Parathyroid adenoma (tissue), 2 donors: ENCODE results near the gene RIPK4.
"Not testable (repeated sequence)": the region's sequence is repeated elsewhere in the genome, so short reads cannot be mapped to it uniquely, and the experiment has no call there.

Experiments
- H2AFZ ChIP-seq: fragments of 300-600 bp; sonication (generic); one replicate; pipeline ENCODE4 v1.7.0; 2017; ENCODE audit warnings: antibody characterized with exemption, mild to moderate bottlenecking
- H3K27ac ChIP-seq: fragments of 300-600 bp; sonication (generic); one replicate; pipeline ENCODE4 v1.7.0; 2017
- H3K27me3 ChIP-seq: fragments of 300-600 bp; sonication (generic); one replicate; pipeline ENCODE4 v1.7.0; 2017; ENCODE audit warnings: low read length; ENCODE audit not compliant: control insufficient read depth, insufficient read depth
- H3K36me3 ChIP-seq: fragments of 300-600 bp; sonication (generic); one replicate; pipeline ENCODE4 v1.7.0; 2017; ENCODE audit warnings: low read length; ENCODE audit not compliant: control insufficient read depth, insufficient read depth
- H3K4me1 ChIP-seq: fragments of 300-600 bp; sonication (generic); one replicate; pipeline ENCODE4 v1.7.0; 2017; ENCODE audit warnings: control low read depth
- H3K4me2 ChIP-seq: fragments of 300-600 bp; sonication (generic); one replicate; pipeline ENCODE4 v1.7.0; 2017; ENCODE audit warnings: low read length
- H3K4me3 ChIP-seq: fragments of 300-600 bp; sonication (generic); one replicate; pipeline ENCODE4 v1.7.0; 2017; ENCODE audit warnings: low read depth, low read length
- H3K79me2 ChIP-seq: fragments of 300-600 bp; sonication (generic); one replicate; pipeline ENCODE4 v1.7.0; 2017; ENCODE audit warnings: control low read depth
- H3K9ac ChIP-seq: fragments of 300-600 bp; sonication (generic); one replicate; pipeline ENCODE4 v1.7.0; 2017; ENCODE audit warnings: mild to moderate bottlenecking
- H3K9me3 ChIP-seq: fragments of 300-600 bp; sonication (generic); one replicate; pipeline ENCODE4 v1.7.0; 2017; ENCODE audit warnings: low read length; ENCODE audit not compliant: control insufficient read depth
- TF ChIP-seq, protein P1 (sequence below): fragments of 300-600 bp; sonication (generic); IDR thresholded peaks from one replicate; pipeline ENCODE4 v1.7.0; 2017; ENCODE audit warnings: antibody characterized with exemption, mild to moderate bottlenecking
- donor health status: primary hyperparathyroidism.

RIPK4 gene

DNA sequence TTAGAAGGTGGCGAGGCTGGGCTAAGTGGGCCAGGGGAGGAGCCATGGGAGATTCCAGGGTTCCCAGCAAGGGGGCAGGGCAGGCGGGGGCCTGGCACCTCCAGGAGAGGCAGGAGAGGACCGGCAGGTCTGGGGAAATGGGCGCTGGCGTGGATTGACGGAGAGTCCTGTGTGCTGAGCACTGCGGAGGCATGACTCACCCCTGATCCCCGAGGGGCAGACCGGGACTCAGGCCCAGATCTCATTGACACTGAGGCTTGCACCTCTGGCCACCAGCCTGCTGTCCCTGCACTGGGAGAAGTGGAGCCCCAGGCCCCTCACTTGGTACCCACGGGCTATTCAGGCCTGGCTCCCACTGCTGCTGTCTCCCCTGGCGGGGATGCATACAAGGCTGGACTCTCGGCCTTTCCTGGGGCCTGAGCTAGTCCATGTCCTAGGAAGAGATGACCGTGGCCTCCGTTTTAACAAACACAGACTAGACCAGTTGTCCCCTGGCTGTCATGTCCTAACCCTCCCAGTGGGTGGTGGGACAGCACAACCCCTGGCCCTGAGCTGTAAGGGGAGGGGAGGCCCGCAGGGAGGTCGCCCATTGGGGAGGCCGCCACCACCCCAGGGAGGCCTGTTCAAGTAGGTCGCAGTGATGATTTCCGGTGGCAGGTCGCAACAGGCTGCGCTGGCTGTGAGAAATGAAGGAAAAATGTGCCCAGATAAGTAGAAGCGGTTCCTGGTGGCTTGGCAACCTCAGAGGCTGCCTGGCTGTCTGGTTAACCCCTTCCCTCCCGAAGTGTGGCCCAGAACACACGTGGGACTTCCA, 39.7 kb downstream of the RIPK4 start:
- Histone ChIP-seq H3K27me3 (no peaks in the 10 kb centered on the region), H3K79me2 (no peaks in the 10 kb centered on the region), H3K27ac (no peak overlapping the region), H3K4me2 (no peak overlapping the region), H3K9ac (no peak overlapping the region), H3K4me1 (no peaks in the 10 kb centered on the region), H3K36me3 (no peaks in the 10 kb centered on the region), H2AFZ (no peak overlapping the region), H3K9me3 (no peaks in the 10 kb centered on the region), H3K4me3 (no peak overlapping the region)
- TF ChIP-seq, protein P1, sequence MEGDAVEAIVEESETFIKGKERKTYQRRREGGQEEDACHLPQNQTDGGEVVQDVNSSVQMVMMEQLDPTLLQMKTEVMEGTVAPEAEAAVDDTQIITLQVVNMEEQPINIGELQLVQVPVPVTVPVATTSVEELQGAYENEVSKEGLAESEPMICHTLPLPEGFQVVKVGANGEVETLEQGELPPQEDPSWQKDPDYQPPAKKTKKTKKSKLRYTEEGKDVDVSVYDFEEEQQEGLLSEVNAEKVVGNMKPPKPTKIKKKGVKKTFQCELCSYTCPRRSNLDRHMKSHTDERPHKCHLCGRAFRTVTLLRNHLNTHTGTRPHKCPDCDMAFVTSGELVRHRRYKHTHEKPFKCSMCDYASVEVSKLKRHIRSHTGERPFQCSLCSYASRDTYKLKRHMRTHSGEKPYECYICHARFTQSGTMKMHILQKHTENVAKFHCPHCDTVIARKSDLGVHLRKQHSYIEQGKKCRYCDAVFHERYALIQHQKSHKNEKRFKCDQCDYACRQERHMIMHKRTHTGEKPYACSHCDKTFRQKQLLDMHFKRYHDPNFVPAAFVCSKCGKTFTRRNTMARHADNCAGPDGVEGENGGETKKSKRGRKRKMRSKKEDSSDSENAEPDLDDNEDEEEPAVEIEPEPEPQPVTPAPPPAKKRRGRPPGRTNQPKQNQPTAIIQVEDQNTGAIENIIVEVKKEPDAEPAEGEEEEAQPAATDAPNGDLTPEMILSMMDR: no peak

GRCh38 chr21:41726630-41726969, 40.3 kb downstream of the RIPK4 start:
- Histone ChIP-seq H3K4me2 (no peak overlapping the region), H3K36me3 (no peaks in the 10 kb centered on the region), H3K4me1 (no peaks in the 10 kb centered on the region), H2AFZ (no peak overlapping the region), H3K9ac (no peak overlapping the region), H3K9me3 (no peaks in the 10 kb centered on the region), H3K27me3 (no peaks in the 10 kb centered on the region), H3K27ac (no peak overlapping the region), H3K79me2 (no peaks in the 10 kb centered on the region), H3K4me3 (no peak overlapping the region)
- TF ChIP-seq, protein P1: no peak

DNA sequence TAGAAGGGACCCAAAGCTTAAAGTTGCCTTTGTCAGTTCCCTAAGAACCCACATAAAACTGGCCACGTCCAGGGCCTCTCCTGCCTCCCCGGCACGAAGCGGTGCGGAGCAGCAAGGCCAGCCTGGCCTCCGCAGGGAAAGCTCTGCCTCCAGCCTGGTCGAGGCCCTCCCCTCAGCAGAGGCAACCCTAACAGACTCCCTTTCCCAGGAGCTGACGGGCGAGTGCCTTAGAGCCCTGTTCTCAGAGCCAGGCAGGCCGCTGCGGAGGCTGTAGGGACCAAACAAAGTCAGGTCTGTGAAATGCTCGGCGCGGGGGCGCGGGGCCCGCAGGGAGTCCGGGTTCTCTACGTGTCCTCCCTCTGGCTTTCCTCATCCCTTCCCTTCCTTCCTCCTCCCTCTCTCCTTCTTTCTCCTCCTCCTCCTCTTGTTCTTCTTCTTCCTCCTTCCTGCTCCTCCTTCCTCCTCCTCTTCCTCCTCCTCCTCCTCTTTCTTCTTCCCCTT, 40.7 kb downstream of the RIPK4 start:
- H3K27ac ChIP-seq: no peak overlapping the region
- H3K79me2 ChIP-seq: no peaks in the 10 kb centered on the region
- H3K4me3 ChIP-seq: no peak overlapping the region
- H3K36me3 ChIP-seq: no peaks in the 10 kb centered on the region
- no peaks in the 10 kb centered on the region for H3K9me3 ChIP-seq
- H3K27me3 ChIP-seq: no peaks in the 10 kb centered on the region
- TF ChIP-seq, protein P1: no peak
- no peak overlapping the region for H3K9ac ChIP-seq
- H3K4me2 ChIP-seq: no peak overlapping the region
- H2AFZ ChIP-seq: no peak overlapping the region
- no peaks in the 10 kb centered on the region for H3K4me1 ChIP-seq

DNA sequence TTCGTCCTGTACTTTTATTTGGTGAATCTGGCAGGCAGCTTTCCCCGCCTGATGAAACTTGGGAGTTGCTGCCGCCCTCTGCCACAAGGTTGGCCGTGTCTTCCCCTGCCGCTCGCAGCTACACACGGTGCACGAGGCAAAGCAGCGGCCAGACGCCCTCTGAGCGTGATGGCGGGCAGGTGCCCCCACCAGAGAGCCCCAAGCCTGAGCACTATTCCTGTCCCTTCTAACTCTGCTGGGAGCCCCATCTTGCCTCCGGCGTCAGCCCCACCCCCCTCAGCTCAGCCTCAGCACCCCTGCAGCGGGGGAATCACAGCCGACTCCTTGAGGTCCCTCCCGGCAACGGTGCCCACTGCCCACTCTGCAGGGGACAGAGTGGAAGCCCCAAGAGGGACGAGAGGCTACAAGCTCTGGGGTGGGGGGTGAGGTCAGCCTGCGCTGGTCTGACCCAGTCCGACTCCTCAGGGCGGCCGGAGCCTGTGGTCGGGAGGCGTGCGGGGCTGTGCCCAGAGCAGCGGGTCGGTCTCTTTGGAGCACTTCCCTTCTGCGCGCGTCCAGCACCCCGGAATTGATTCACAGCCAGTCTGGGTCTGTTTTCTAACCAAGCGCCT, 41.3 kb downstream of the RIPK4 start:
- TF ChIP-seq, protein P1: no peak
- Histone ChIP-seq H3K9ac (no peak overlapping the region), H3K4me1 (no peaks in the 10 kb centered on the region), H3K4me2 (no peak overlapping the region), H3K36me3 (no peaks in the 10 kb centered on the region), H2AFZ (no peak overlapping the region), H3K27ac (no peak overlapping the region), H3K4me3 (no peak overlapping the region), H3K79me2 (no peaks in the 10 kb centered on the region), H3K27me3 (no peaks in the 10 kb centered on the region), H3K9me3 (no peaks in the 10 kb centered on the region)

DNA sequence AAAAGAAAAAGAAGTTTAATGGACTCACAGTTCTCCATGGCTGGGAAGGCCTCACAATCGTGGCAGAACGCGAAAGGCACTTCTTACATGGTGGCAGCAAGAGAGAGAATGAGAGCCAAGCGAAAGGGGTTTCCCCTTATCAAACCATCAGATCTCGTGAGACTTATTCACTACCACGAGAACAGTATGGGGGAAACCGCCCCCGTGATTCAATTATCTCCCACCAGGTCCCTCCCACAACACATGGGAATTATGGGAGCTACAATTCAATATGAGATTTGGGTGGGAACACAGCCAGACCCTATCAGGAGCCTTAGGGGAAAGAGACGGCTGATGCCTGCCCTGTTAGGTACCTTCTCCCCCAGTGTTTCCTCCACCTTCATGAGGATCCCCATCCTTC, 43.0 kb downstream of the RIPK4 start:
- not testable (repeated sequence) for H2AFZ ChIP-seq, H3K9me3 ChIP-seq, H3K9ac ChIP-seq, H3K36me3 ChIP-seq, H3K27me3 ChIP-seq, H3K4me3 ChIP-seq, H3K79me2 ChIP-seq, H3K27ac ChIP-seq, H3K4me2 ChIP-seq, H3K4me1 ChIP-seq
